Mononuclear cell (primary cell): ENCODE data around the gene CXorf51B. TPM values are rescaled to one million over a fixed set of nuclear protein-coding genes. Genes with fewer than 3 reads are reported as not detected.
"Not testable (repeated sequence)": the region's sequence is repeated elsewhere in the genome, so short reads cannot be mapped to it uniquely, and the experiment has no call there.

Experiments
- H3K27me3 ChIP-seq: 2 replicates; pipeline ENCODE4 v1.6.0; 2011; ENCODE audit warnings: low read length, control low read depth; ENCODE audit not compliant: insufficient read depth
- H3K4me1 ChIP-seq: 2 replicates; pipeline ENCODE4 v1.5.1; 2011; ENCODE audit warnings: mild to moderate bottlenecking, low read length, control low read depth; ENCODE audit not compliant: insufficient read depth
- H3K4me3 ChIP-seq: 2 replicates; pipeline ENCODE4 v1.5.1; 2011; ENCODE audit warnings: mild to moderate bottlenecking, low read length, moderate library complexity
- H3K9me3 ChIP-seq: 2 replicates; pipeline ENCODE4 v1.5.1; 2011; ENCODE audit warnings: low read depth, mild to moderate bottlenecking, control low read depth, low read length
- total RNA-seq: library from RNA; depleted of rRNA; stranded (reverse); fragments of >200 nt; gene quantifications from one replicate; pipeline ENCODE4 v1.2.3, GENCODE V29; 2012

CXorf51B gene
- total RNA-seq, result not detected

DNA sequence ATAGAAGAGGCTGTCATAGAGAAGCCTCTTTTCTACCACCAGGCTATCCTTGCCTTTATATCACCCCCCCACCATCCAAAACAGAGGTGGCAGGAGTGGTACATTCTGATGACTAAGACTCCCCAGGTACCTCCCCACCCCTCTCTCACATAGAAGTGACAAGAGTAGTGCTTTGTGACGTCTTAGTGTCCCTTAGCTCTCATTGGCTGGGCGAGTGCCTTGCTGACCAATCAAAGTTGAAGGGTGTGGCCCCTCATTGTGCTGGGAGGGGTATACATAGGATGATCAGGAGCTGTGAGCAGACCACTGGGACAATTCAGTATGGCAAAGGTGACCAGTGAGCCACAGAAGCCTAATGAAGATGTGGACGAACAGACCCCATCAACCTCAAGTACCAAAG, at the start of gene CXorf51B:
CXorf51B (plus strand) TSS at position 301 of the 400 bp plus-strand sequence; CDS start at position 322, 21 bp downstream.
- H3K9me3 ChIP-seq, H3K4me3 ChIP-seq, H3K27me3 ChIP-seq, H3K4me1 ChIP-seq: not testable (repeated sequence)

DNA sequence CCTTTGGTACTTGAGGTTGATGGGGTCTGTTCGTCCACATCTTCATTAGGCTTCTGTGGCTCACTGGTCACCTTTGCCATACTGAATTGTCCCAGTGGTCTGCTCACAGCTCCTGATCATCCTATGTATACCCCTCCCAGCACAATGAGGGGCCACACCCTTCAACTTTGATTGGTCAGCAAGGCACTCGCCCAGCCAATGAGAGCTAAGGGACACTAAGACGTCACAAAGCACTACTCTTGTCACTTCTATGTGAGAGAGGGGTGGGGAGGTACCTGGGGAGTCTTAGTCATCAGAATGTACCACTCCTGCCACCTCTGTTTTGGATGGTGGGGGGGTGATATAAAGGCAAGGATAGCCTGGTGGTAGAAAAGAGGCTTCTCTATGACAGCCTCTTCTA, 5.1 kb downstream of the CXorf51B start, which contains the start of gene CXorf51A:
CXorf51A (minus strand) TSS at position 101 of the 400 bp plus-strand sequence; CDS start at position 80, 21 bp downstream.
- H3K9me3 ChIP-seq, H3K27me3 ChIP-seq, H3K4me1 ChIP-seq, H3K4me3 ChIP-seq: not testable (repeated sequence)

DNA sequence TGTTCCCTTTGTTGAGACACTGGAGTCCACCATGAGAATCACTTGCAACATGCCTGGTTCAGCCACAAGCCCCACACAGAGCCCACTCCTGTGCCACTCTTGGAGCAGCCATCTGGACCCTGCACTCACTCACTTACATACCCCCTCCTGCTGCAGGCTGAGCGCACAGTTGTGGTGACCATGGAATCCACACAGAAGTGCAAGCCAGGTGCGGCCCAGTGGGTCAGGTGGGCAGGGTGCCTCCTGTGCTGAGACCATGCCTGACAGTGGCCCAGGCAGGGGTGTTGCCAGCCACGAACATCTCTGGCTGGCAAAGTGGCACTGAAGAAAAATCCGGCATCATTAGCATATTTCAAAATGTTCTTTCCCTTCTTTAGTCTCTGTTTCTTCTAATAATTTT, 22.4 kb downstream of the CXorf51B start:
- Histone ChIP-seq H3K9me3 (no peaks in the 10 kb centered on the region), H3K27me3 (no peaks in the 10 kb centered on the region), H3K4me1 (no peaks in the 10 kb centered on the region), H3K4me3 (no peak overlapping the region)

DNA sequence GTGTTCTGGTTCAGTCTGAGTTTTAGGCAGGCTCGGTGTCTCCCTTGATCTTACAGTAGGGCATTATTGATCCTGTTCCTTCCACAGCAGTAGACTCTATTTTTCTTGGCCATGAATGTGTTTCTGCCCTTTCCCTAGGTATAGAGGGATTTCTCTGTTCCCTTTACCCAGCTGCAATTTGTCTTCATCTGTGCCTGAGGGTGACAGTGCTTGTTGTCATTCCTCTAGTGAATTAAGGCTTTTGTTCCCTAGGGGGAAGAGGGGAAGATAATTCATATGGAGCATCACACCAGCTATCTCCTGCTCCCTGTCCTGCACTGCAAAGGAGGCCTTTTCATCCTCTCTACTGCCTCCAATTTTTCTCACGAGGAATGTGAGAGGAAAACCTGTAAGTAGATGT, 44.7 kb downstream of the CXorf51B start:
- Histone ChIP-seq H3K4me3 (no peak overlapping the region), H3K9me3 (no peaks in the 10 kb centered on the region), H3K4me1 (no peaks in the 10 kb centered on the region), H3K27me3 (no peaks in the 10 kb centered on the region)

Other genes starting within 250 kb of the CXorf51B start
- not detected for gene CXorf51A, start 5.0 kb downstream of the CXorf51B start, total RNA-seq